ENCODE results near the gene GRK7. TPM values are rescaled to one million over a fixed set of nuclear protein-coding genes. Genes with fewer than 3 reads are reported as not detected.

Gene GRK7
- total RNA-seq (under 1 TPM; 0.20 to 0.22 TPM), polyA plus RNA-seq (ENCODE audit: insufficient read length in 2 of 2) (under 1 TPM in 1 of 2 donors, not detected in 1; 0.21 TPM)
- long read RNA-seq, donor 1: 0 reads
- long read RNA-seq, donor 2: 0 reads
- long read RNA-seq, donor 3: 0 reads
- long read RNA-seq, donor 4: 0 reads

- Histone ChIP-seq H3K27me3 (ENCODE audit: control insufficient read depth, insufficient read depth, low read length) (no peaks in the 10 kb centered on the region), H3K4me1 (ENCODE audit: control insufficient read depth, insufficient read depth, low read length) (no peaks in the 10 kb centered on the region), H3K36me3 (ENCODE audit: control insufficient read depth, insufficient read depth, low read length) (no peaks in the 10 kb centered on the region), H3K9me3 (ENCODE audit: control insufficient read depth, insufficient read depth, low read length) (no peaks in the 10 kb centered on the region), H3K27ac (ENCODE audit: low read depth, low read length) (no peak within 1 kb of the TSS), H3K4me3 (ENCODE audit: low read depth, low read length) (no peak within 1 kb of the TSS)
- DNase-seq (ENCODE audit: low read depth in 4 of 6, low spot score in 6 of 6): no peak
- 92% methylated on average over 5 of the region's 9 CpGs for WGBS (ENCODE audit: insufficient coverage)
Measured at GRCh38 chr3:141763088-141763750, at the start of gene GRK7. TSS of gene GRK7 (plus strand) at chr3:141763408. CDS start at chr3:141778285, 14,877 bp downstream.

- no peaks in the 10 kb centered on the region for H3K9me3 ChIP-seq (ENCODE audit: control insufficient read depth, insufficient read depth, low read length)
- no peak overlapping the region for H3K27ac ChIP-seq (ENCODE audit: low read depth, low read length)
- no peaks in the 10 kb centered on the region for H3K27me3 ChIP-seq (ENCODE audit: control insufficient read depth, insufficient read depth, low read length)
- DNase-seq (ENCODE audit: low read depth in 4 of 6, low spot score in 6 of 6): no peak
- no peaks in the 10 kb centered on the region for H3K4me1 ChIP-seq (ENCODE audit: control insufficient read depth, insufficient read depth, low read length)
- no peaks in the 10 kb centered on the region for H3K36me3 ChIP-seq (ENCODE audit: control insufficient read depth, insufficient read depth, low read length)
- H3K4me3 ChIP-seq (ENCODE audit: low read depth, low read length): no peak overlapping the region
- WGBS (ENCODE audit: insufficient coverage): no CpG with 5 or more reads among the region's 1 CpG
Measured at GRCh38 chr3:141714671-141715070, 48.5 kb upstream of the GRK7 start.

- Histone ChIP-seq H3K4me1 (ENCODE audit: control insufficient read depth, insufficient read depth, low read length) (no peaks in the 10 kb centered on the region), H3K27ac (ENCODE audit: low read depth, low read length) (no peak overlapping the region), H3K4me3 (ENCODE audit: low read depth, low read length) (no peak overlapping the region), H3K9me3 (ENCODE audit: control insufficient read depth, insufficient read depth, low read length) (no peaks in the 10 kb centered on the region), H3K36me3 (ENCODE audit: control insufficient read depth, insufficient read depth, low read length) (no peaks in the 10 kb centered on the region), H3K27me3 (ENCODE audit: control insufficient read depth, insufficient read depth, low read length) (no peaks in the 10 kb centered on the region)
- DNase-seq (ENCODE audit: low read depth in 4 of 6, low spot score in 6 of 6): peak in 1 of 6 donors; percentile 65
- 71% methylated on average over 1 of the region's 2 CpGs for WGBS (ENCODE audit: insufficient coverage)
Measured at GRCh38 chr3:141722081-141722480, 41.1 kb upstream of the GRK7 start.

GRCh38 chr3:141722648-141723047 is 40.6 kb upstream of the GRK7 start:
- 56% methylated on average over 1 of the region's 2 CpGs for WGBS (ENCODE audit: insufficient coverage)
- Histone ChIP-seq H3K36me3 (ENCODE audit: control insufficient read depth, insufficient read depth, low read length) (no peaks in the 10 kb centered on the region), H3K4me3 (ENCODE audit: low read depth, low read length) (no peak overlapping the region), H3K27me3 (ENCODE audit: control insufficient read depth, insufficient read depth, low read length) (no peaks in the 10 kb centered on the region), H3K27ac (ENCODE audit: low read depth, low read length) (no peak overlapping the region), H3K9me3 (ENCODE audit: control insufficient read depth, insufficient read depth, low read length) (no peaks in the 10 kb centered on the region), H3K4me1 (ENCODE audit: control insufficient read depth, insufficient read depth, low read length) (no peaks in the 10 kb centered on the region)
- DNase-seq (ENCODE audit: low read depth in 4 of 6, low spot score in 6 of 6): peak in 1 of 6 donors; percentile 72

GRCh38 chr3:141723255-141723654 is 40.0 kb upstream of the GRK7 start:
- no peaks in the 10 kb centered on the region for H3K9me3 ChIP-seq (ENCODE audit: control insufficient read depth, insufficient read depth, low read length)
- no peak for DNase-seq (ENCODE audit: low read depth in 4 of 6, low spot score in 6 of 6)
- no peak overlapping the region for H3K4me3 ChIP-seq (ENCODE audit: low read depth, low read length)
- no peaks in the 10 kb centered on the region for H3K36me3 ChIP-seq (ENCODE audit: control insufficient read depth, insufficient read depth, low read length)
- H3K27me3 ChIP-seq (ENCODE audit: control insufficient read depth, insufficient read depth, low read length): no peaks in the 10 kb centered on the region
- no peaks in the 10 kb centered on the region for H3K4me1 ChIP-seq (ENCODE audit: control insufficient read depth, insufficient read depth, low read length)
- no peak overlapping the region for H3K27ac ChIP-seq (ENCODE audit: low read depth, low read length)

GRCh38 chr3:141724186-141724585 is 39.0 kb upstream of the GRK7 start:
- Histone ChIP-seq H3K27ac (ENCODE audit: low read depth, low read length) (no peak overlapping the region), H3K27me3 (ENCODE audit: control insufficient read depth, insufficient read depth, low read length) (no peaks in the 10 kb centered on the region), H3K9me3 (ENCODE audit: control insufficient read depth, insufficient read depth, low read length) (no peaks in the 10 kb centered on the region), H3K4me1 (ENCODE audit: control insufficient read depth, insufficient read depth, low read length) (no peaks in the 10 kb centered on the region), H3K4me3 (ENCODE audit: low read depth, low read length) (no peak overlapping the region), H3K36me3 (ENCODE audit: control insufficient read depth, insufficient read depth, low read length) (no peaks in the 10 kb centered on the region)
- WGBS (ENCODE audit: insufficient coverage): 100% methylated on average over 1 of the region's 1 CpG
- DNase-seq (ENCODE audit: low read depth in 4 of 6, low spot score in 6 of 6): no peak

GRCh38 chr3:141725036-141725435 is 38.2 kb upstream of the GRK7 start:
- H3K9me3 ChIP-seq (ENCODE audit: control insufficient read depth, insufficient read depth, low read length): no peaks in the 10 kb centered on the region
- H3K4me3 ChIP-seq (ENCODE audit: low read depth, low read length): no peak overlapping the region
- no peaks in the 10 kb centered on the region for H3K36me3 ChIP-seq (ENCODE audit: control insufficient read depth, insufficient read depth, low read length)
- H3K4me1 ChIP-seq (ENCODE audit: control insufficient read depth, insufficient read depth, low read length): no peaks in the 10 kb centered on the region
- DNase-seq (ENCODE audit: low read depth in 4 of 6, low spot score in 6 of 6): no peak
- WGBS (ENCODE audit: insufficient coverage): 94% methylated on average over 3 of the region's 4 CpGs
- H3K27me3 ChIP-seq (ENCODE audit: control insufficient read depth, insufficient read depth, low read length): no peaks in the 10 kb centered on the region
- no peak overlapping the region for H3K27ac ChIP-seq (ENCODE audit: low read depth, low read length)

GRCh38 chr3:141726483-141726882 is 36.7 kb upstream of the GRK7 start:
- H3K9me3 ChIP-seq (ENCODE audit: control insufficient read depth, insufficient read depth, low read length): no peaks in the 10 kb centered on the region
- H3K4me1 ChIP-seq (ENCODE audit: control insufficient read depth, insufficient read depth, low read length): no peaks in the 10 kb centered on the region
- no peak overlapping the region for H3K27ac ChIP-seq (ENCODE audit: low read depth, low read length)
- no peak for DNase-seq (ENCODE audit: low read depth in 4 of 6, low spot score in 6 of 6)
- H3K4me3 ChIP-seq (ENCODE audit: low read depth, low read length): no peak overlapping the region
- no peaks in the 10 kb centered on the region for H3K36me3 ChIP-seq (ENCODE audit: control insufficient read depth, insufficient read depth, low read length)
- WGBS (ENCODE audit: insufficient coverage): no CpG with 5 or more reads among the region's 1 CpG
- H3K27me3 ChIP-seq (ENCODE audit: control insufficient read depth, insufficient read depth, low read length): no peaks in the 10 kb centered on the region

- no peaks in the 10 kb centered on the region for H3K36me3 ChIP-seq (ENCODE audit: control insufficient read depth, insufficient read depth, low read length)
- no peaks in the 10 kb centered on the region for H3K4me1 ChIP-seq (ENCODE audit: control insufficient read depth, insufficient read depth, low read length)
- DNase-seq (ENCODE audit: low read depth in 4 of 6, low spot score in 6 of 6): no peak
- H3K27ac ChIP-seq (ENCODE audit: low read depth, low read length): no peak overlapping the region
- 84% methylated on average over 4 of the region's 5 CpGs for WGBS (ENCODE audit: insufficient coverage)
- H3K27me3 ChIP-seq (ENCODE audit: control insufficient read depth, insufficient read depth, low read length): no peaks in the 10 kb centered on the region
- H3K9me3 ChIP-seq (ENCODE audit: control insufficient read depth, insufficient read depth, low read length): no peaks in the 10 kb centered on the region
- no peak overlapping the region for H3K4me3 ChIP-seq (ENCODE audit: low read depth, low read length)
Measured at GRCh38 chr3:141728355-141728892, 34.8 kb upstream of the GRK7 start.

- Histone ChIP-seq H3K27me3 (ENCODE audit: control insufficient read depth, insufficient read depth, low read length) (no peaks in the 10 kb centered on the region), H3K4me1 (ENCODE audit: control insufficient read depth, insufficient read depth, low read length) (no peaks in the 10 kb centered on the region), H3K4me3 (ENCODE audit: low read depth, low read length) (no peak overlapping the region), H3K9me3 (ENCODE audit: control insufficient read depth, insufficient read depth, low read length) (no peaks in the 10 kb centered on the region), H3K36me3 (ENCODE audit: control insufficient read depth, insufficient read depth, low read length) (no peaks in the 10 kb centered on the region), H3K27ac (ENCODE audit: low read depth, low read length) (no peak overlapping the region)
- no CpG with 5 or more reads among the region's 4 CpGs for WGBS (ENCODE audit: insufficient coverage)
- no peak for DNase-seq (ENCODE audit: low read depth in 4 of 6, low spot score in 6 of 6)
Measured at GRCh38 chr3:141729240-141729639, 34.0 kb upstream of the GRK7 start.

Data from spinal cord (tissue), 10 donors.